GM10847 (cell line): ENCODE measurements around the gene RAB3D.

Experiments used
- POLR2A ChIP-seq: IDR thresholded peaks from 2 replicates; pipeline ENCODE4 v1.6.1; 2011; ENCODE audit not compliant: insufficient read length; ENCODE audit errors: extremely low read depth

The RAB3D gene

GRCh38 chr19:11325544-11325943, 13.9 kb downstream of the RAB3D start:
- TF ChIP-seq POLR2A: no peak

- no peak for TF ChIP-seq POLR2A
These were observed 14.6 kb downstream of the RAB3D start for GRCh38 chr19:11324748-11325389.

GRCh38 chr19:11324079-11324661, 15.3 kb downstream of the RAB3D start:
- TF ChIP-seq POLR2A: no peak

GRCh38 chr19:11323601-11324078, 15.8 kb downstream of the RAB3D start:
- no peak for TF ChIP-seq POLR2A

GRCh38 chr19:11322269-11323024, 17.0 kb downstream of the RAB3D start:
- TF ChIP-seq POLR2A: no peak

- no peak for TF ChIP-seq POLR2A
These were observed 18.0 kb downstream of the RAB3D start for GRCh38 chr19:11321191-11322126.

- TF ChIP-seq POLR2A: no peak
These were observed 33.1 kb downstream of the RAB3D start for GRCh38 chr19:11306337-11306736.

- no peak for TF ChIP-seq POLR2A
These were observed 34.5 kb downstream of the RAB3D start for GRCh38 chr19:11304936-11305335.

GRCh38 chr19:11300811-11301120, 38.7 kb downstream of the RAB3D start:
- TF ChIP-seq POLR2A: no peak

- no peak for TF ChIP-seq POLR2A
These were observed 39.3 kb downstream of the RAB3D start for GRCh38 chr19:11299946-11300810.

GRCh38 chr19:11296264-11296663, 43.2 kb downstream of the RAB3D start:
- no peak for TF ChIP-seq POLR2A

GRCh38 chr19:11295665-11296245, 43.7 kb downstream of the RAB3D start, which contains the start of gene TSPAN16:
TSPAN16 (plus strand) TSS chr19:11296160; CDS start chr19:11296298, 138 bp downstream.
- no peak for TF ChIP-seq POLR2A

- TF ChIP-seq POLR2A: no peak
These were observed 44.3 kb downstream of the RAB3D start for GRCh38 chr19:11295180-11295579.

GRCh38 chr19:11293433-11294389, 45.7 kb downstream of the RAB3D start:
- no peak for TF ChIP-seq POLR2A
